Common myeloid progenitor, CD34-positive (primary cell): Measurements from ENCODE around the gene PRMT1.
A peak's percentile ranks its signal among the peaks of the same experiment; 100 is the strongest.

ENCODE experiments used
- CTCF ChIA-PET: fragments of 350-600 bp; sonication (Branson Sonifier 250); formaldehyde crosslinking; loops from one replicate; lab custom pipeline; 2021; ENCODE audit warnings: antibody characterized with exemption; lab: Charles Lee
- POLR2A ChIA-PET: fragments of 350-600 bp; sonication (Branson Sonifier 250); formaldehyde crosslinking; loops from one replicate; lab custom pipeline; 2021; ENCODE audit warnings: antibody characterized with exemption; lab: Charles Lee
- DNase-seq, 3 donors: peaks; one replicate each; pipeline versions ENCODE4 v3.0.0 to v3.0.0-alpha.2; 2013
- H3K27ac ChIP-seq, 2 experiments: 1 replicate in 1 of 2; 2 replicates in 1 of 2; pipeline ENCODE4 v1.7.0; 2013; ENCODE audit warnings: inconsistent platforms in 2 of 2, low read length in 2 of 2, mild to moderate bottlenecking in 2 of 2, low read depth in 1 of 2, moderate library complexity in 1 of 2; ENCODE audit not compliant: severe bottlenecking in 2 of 2, insufficient read depth in 1 of 2, poor library complexity in 1 of 2
- H3K27me3 ChIP-seq, 5 experiments: replicated peaks in 2 of 5; 1 replicate in 3 of 5; 2 replicates in 2 of 5; pipeline versions ENCODE4 v1.6.1 to v1.7.0; 2013; ENCODE audit warnings: low read length in 4 of 5, mild to moderate bottlenecking in 2 of 5, moderate library complexity in 2 of 5, inconsistent platforms in 1 of 5; ENCODE audit not compliant: insufficient read depth in 5 of 5, control insufficient read depth in 4 of 5
- H3K36me3 ChIP-seq, 4 experiments: 1 replicate in 2 of 4; 2 replicates in 2 of 4; pipeline versions ENCODE4 v1.6.1 to v1.7.0; 2013; ENCODE audit warnings: low read length in 3 of 4, control low read depth in 1 of 4, mild to moderate bottlenecking in 1 of 4; ENCODE audit not compliant: control insufficient read depth in 4 of 4, insufficient read depth in 4 of 4
- H3K4me1 ChIP-seq, 4 experiments: 1 replicate in 3 of 4; 2 replicates in 1 of 4; pipeline versions ENCODE4 v1.6.1 to v1.7.1; 2013; ENCODE audit warnings: low read length in 3 of 4, mild to moderate bottlenecking in 3 of 4, control low read depth in 1 of 4, inconsistent platforms in 1 of 4, moderate library complexity in 1 of 4; ENCODE audit not compliant: control insufficient read depth in 4 of 4, insufficient read depth in 4 of 4; ENCODE audit errors: control extremely low read depth in 1 of 4
- H3K4me3 ChIP-seq, 7 experiments: 1 replicate in 4 of 7; 2 replicates in 3 of 7; pipeline versions ENCODE4 v1.5.1 to v1.7.0; 2013; ENCODE audit warnings: mild to moderate bottlenecking in 7 of 7, low read length in 6 of 7, moderate library complexity in 6 of 7, inconsistent platforms in 2 of 7, low read depth in 2 of 7, control low read depth in 1 of 7; ENCODE audit not compliant: insufficient read depth in 4 of 7, control insufficient read depth in 1 of 7; ENCODE audit errors: extremely low read depth in 1 of 7
- H3K9me3 ChIP-seq, 5 experiments: 1 replicate in 4 of 5; 2 replicates in 1 of 5; pipeline versions ENCODE4 v1.6.1 to v1.7.1; 2013; ENCODE audit warnings: low read length in 4 of 5, mild to moderate bottlenecking in 2 of 5, inconsistent platforms in 1 of 5, low read depth in 1 of 5, moderate library complexity in 1 of 5; ENCODE audit not compliant: control insufficient read depth in 4 of 5, insufficient read depth in 2 of 5; ENCODE audit errors: control extremely low read depth in 1 of 5
- WGBS: methylation state at CpG from one replicate; pipeline ENCODE4 v1.1.5; 2013; ENCODE audit not compliant: insufficient coverage; 5-methylcytosine and 5-hydroxymethylcytosine counted together

The PRMT1 gene

GRCh38 chr19:49678985-49679770 is 2.1 kb downstream of the PRMT1 start:
- H3K27me3 ChIP-seq, result no peaks in the 10 kb centered on the region
- ChIA-PET CTCF (interaction anchor here (0.9 to 2.1 kb wide), 14 partner anchors 8 to 203 kb away, joined by 3 to 8 read pairs (median 4); partner anchors contain the start of genes ADM5 and SCAF1), POLR2A (interaction anchor here (1.2 kb wide), 1 partner anchor 39 kb away, joined by 4 read pairs; the partner anchor contains the start of gene RRAS)
- peak overlapping the region in 1 of 2 experiments; percentile 71 for H3K27ac ChIP-seq
- WGBS, result 84% methylated on average over 7 of the region's 12 CpGs
- H3K4me3 ChIP-seq, result peak overlapping the region in 1 of 7 experiments; percentile 8
- H3K36me3 ChIP-seq, result peaks cover 7 to 27% (median 17%) of the 10 kb centered on the region in 4 experiments
- peaks cover 4 to 34% (median 33%) of the 10 kb centered on the region in 4 experiments for H3K4me1 ChIP-seq
- no peak for DNase-seq
- no peaks in the 10 kb centered on the region for H3K9me3 ChIP-seq

DNA sequence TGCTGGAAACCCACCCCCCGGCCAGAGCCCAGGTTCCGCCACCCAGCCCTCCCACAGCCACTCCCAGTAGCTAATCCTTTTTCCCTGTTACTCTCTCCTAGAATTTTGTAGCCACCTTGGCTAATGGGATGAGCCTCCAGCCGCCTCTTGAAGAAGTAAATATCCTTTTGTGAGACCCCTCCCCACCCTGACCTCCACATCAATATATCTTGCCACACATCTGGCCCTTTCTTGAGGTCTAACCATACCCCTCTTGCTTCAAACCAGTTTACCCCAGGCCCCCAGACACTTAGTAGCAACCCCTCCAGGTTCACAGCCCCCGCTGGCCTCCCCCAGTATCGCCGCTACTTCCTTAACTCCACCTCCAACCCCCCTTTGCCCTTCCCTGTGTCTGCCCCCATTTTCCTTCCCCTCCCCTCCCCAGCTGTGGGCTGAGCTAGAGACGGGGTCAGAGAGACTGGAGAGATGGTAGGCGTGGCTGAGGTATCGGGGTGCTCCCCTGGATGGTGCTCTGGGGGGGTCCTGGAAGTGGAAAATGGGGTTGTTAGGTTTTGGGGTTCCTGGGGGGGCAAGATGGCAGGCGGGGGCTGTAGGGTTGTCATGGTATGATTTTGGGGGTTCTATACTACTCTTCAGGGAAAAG is 2.8 kb downstream of the PRMT1 start:
- H3K4me1 ChIP-seq, result peaks cover 4 to 34% (median 33%) of the 10 kb centered on the region in 4 experiments
- WGBS, result 84% methylated on average over 4 of the region's 10 CpGs
- H3K27me3 ChIP-seq, result no peaks in the 10 kb centered on the region
- peaks cover 9 to 34% (median 22%) of the 10 kb centered on the region in 4 experiments for H3K36me3 ChIP-seq
- no peaks in the 10 kb centered on the region for H3K9me3 ChIP-seq
- H3K27ac ChIP-seq, result peak overlapping the region in 1 of 2 experiments; percentile 71
- ChIA-PET CTCF (interaction anchor here (1.1 to 1.8 kb wide), 6 partner anchors 9 to 204 kb away, joined by 3 to 8 read pairs (median 6); partner anchors contain the start of gene ADM5), POLR2A (interaction anchor here (1.2 kb wide), 1 partner anchor 39 kb away, joined by 4 read pairs; the partner anchor contains the start of gene RRAS)
- DNase-seq, result no peak
- peak overlapping the region in 1 of 7 experiments; percentile 23 for H3K4me3 ChIP-seq

GRCh38 chr19:49680421-49681351 is 3.6 kb downstream of the PRMT1 start:
- Histone ChIP-seq H3K27ac (peak overlapping the region in 1 of 2 experiments; percentile 71), H3K9me3 (no peaks in the 10 kb centered on the region), H3K4me3 (no peak overlapping the region), H3K4me1 (peaks cover 4 to 34% (median 33%) of the 10 kb centered on the region in 4 experiments), H3K36me3 (peaks cover 9 to 42% (median 28%) of the 10 kb centered on the region in 4 experiments), H3K27me3 (no peaks in the 10 kb centered on the region)
- 43% methylated on average over 37 of the region's 40 CpGs for WGBS
- DNase-seq, result peak; percentile 82 to 92 (median 86)
- POLR2A ChIA-PET, result no interaction called here
- CTCF ChIA-PET, result interaction anchor here (0.5 to 1.6 kb wide), 12 partner anchors 9 to 288 kb away, joined by 3 to 6 read pairs (median 3); partner anchors contain the start of genes ADM5 and CPT1C

GRCh38 chr19:49681830-49682229 is 4.8 kb downstream of the PRMT1 start:
- CTCF ChIA-PET, result interaction anchor here (0.5 to 1.3 kb wide), 4 partner anchors 9 to 289 kb away, joined by 3 to 6 read pairs (median 4); partner anchors contain the start of genes CPT1C and TSKS
- H3K4me3 ChIP-seq, result no peak overlapping the region
- H3K36me3 ChIP-seq, result peaks cover 9 to 51% (median 33%) of the 10 kb centered on the region in 4 experiments
- 99% methylated on average over 16 of the region's 19 CpGs for WGBS
- H3K9me3 ChIP-seq, result no peaks in the 10 kb centered on the region
- H3K27me3 ChIP-seq, result no peaks in the 10 kb centered on the region
- DNase-seq, result no peak
- H3K4me1 ChIP-seq, result peaks cover 4 to 29% (median 29%) of the 10 kb centered on the region in 4 experiments
- POLR2A ChIA-PET, result no interaction called here
- no peak overlapping the region for H3K27ac ChIP-seq

DNA sequence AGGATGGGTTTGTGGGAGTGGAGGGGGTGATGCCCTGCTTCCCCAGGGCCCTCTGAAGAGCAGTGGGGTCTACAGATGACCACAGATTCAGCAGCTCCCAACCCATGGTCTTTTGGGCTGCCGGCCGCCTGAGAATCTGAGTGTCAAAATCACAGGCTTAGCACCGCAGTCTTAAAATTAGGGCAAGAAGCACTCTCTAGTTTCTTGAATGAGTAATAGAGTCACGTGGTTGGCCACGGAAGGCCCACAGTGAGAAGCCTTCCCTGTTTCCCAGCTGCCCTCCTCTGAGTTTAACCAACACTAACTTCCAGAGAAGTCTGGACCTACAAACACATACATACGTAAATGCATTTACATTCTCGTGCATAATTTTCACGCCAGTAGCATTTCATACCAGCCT is 5.2 kb downstream of the PRMT1 start:
- Histone ChIP-seq H3K4me1 (peaks cover 4 to 33% (median 32%) of the 10 kb centered on the region in 4 experiments), H3K36me3 (peaks cover 9 to 56% (median 35%) of the 10 kb centered on the region in 4 experiments), H3K4me3 (no peak overlapping the region), H3K27ac (no peak overlapping the region), H3K9me3 (no peaks in the 10 kb centered on the region), H3K27me3 (no peaks in the 10 kb centered on the region)
- DNase-seq, result no peak
- CTCF ChIA-PET, result interaction anchor here (1.0 kb wide), 1 partner anchor 81 kb away, joined by 3 read pairs; the partner anchor contains the start of gene TSKS
- POLR2A ChIA-PET, result no interaction called here
- 99% methylated on average over 8 of the region's 8 CpGs for WGBS

DNA sequence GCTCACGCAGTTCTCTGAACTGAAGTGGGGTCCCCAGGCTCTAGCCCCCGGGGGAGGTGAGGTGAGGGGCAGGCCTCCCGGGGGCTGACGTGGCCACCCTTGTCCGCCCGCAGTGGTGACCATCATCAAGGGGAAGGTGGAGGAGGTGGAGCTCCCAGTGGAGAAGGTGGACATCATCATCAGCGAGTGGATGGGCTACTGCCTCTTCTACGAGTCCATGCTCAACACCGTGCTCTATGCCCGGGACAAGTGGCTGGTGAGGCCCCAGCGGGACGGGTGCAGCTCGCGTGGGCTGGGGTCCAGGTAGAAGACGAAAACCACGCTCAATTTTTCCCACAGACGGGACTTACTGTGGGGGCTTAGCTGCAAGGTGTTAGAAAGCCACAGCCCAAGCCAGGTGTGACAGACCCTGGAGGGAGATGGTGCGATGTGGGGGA is 6.8 kb downstream of the PRMT1 start:
- POLR2A ChIA-PET, result interaction anchor here (1.2 kb wide), 1 partner anchor 83 kb away, joined by 3 read pairs; the partner anchor contains the start of gene AP2A1
- 98% methylated on average over 14 of the region's 18 CpGs for WGBS
- H3K27ac ChIP-seq, result no peak overlapping the region
- no peak overlapping the region for H3K4me3 ChIP-seq
- peaks cover 0 to 38% (median 32%) of the 10 kb centered on the region in 4 experiments for H3K4me1 ChIP-seq
- peaks cover 9 to 70% (median 41%) of the 10 kb centered on the region in 4 experiments for H3K36me3 ChIP-seq
- no peaks in the 10 kb centered on the region for H3K9me3 ChIP-seq
- no peaks in the 10 kb centered on the region for H3K27me3 ChIP-seq
- CTCF ChIA-PET, result no interaction called here
- DNase-seq, result no peak
